ENCODE data around the gene FAM3D.
"Not testable (repeated sequence)": the region's sequence is repeated elsewhere in the genome, so short reads cannot be mapped to it uniquely, and the experiment has no call there.

FAM3D gene, protein sequence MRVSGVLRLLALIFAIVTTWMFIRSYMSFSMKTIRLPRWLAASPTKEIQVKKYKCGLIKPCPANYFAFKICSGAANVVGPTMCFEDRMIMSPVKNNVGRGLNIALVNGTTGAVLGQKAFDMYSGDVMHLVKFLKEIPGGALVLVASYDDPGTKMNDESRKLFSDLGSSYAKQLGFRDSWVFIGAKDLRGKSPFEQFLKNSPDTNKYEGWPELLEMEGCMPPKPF

DNA sequence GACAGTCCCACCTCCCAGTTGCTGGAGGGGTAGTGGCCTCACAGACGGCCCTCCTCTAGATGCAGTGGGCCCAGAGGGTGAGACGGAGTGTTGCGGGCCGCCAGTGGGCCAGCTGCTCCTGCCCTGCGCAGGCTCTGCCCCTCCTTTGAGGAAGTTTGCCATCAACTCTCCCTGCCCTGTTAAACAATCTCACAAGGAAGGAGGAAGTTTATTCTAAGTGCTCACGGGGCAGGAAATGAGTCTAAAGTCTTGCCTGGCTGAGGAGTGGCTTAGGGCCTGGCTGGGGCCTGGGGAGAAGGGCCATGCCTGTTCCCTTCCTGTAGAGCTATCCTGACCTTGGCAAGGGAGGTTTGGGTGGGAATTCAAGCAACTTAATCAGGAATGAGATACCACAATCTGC is at the start of gene FAM3D:
Gene FAM3D (minus strand): TSS at position 92 of the 400 bp plus-strand sequence. CDS start 11,211 bp downstream, outside the sequence.
- DNase-seq = no peak

DNA sequence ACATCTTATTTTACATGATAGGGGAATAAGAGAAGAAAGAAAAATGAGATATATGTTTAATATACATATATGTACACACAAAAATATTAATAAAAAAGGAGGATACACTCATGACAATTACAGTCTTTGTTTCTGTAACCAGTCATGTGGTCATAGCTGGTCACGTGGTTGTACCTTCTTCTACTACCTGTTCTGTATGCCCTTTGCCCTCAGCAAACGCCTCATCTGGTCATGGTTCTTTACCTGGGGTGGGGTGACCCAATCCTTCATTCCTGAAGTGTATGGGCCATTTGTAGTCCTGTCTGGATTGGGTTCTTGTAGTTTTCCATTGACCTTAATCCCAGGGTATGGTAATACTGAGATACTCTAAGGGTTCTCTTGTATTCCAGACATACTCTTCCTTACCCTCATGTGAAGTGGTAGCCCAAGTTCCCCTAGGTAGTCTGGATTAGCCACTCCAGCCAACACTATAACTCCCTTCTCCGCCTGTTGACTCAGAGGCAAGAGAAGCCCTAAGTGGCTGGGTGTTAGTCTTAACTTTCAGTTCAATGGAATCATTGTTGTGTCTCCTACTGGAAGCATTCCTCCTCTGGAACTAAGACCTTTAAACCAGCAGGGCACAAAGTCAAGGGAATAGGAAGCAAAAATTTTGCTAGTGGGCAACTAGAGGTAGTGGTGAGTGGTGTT is 47.3 kb upstream of the FAM3D start:
- no peak for DNase-seq

DNA sequence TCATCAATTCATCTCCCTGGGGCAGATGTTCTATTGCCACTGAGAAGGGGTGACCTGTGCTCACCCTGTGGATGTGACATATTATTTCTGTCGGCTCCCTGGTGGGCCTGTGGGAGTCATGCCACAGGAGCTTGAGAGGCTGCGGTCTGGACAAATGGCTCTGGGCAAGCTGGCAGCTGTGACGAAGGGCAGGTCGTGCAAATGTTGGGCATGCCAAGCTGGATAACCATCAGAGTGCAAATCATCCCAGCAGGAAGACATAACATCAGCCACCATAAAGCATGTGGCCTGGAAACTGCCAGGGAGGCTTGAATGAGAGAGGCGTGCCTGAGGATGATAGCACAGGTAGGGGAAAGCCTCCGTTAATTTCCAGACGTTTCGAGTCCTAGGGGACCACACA is 45.3 kb upstream of the FAM3D start:
- DNase-seq = no peak

DNA sequence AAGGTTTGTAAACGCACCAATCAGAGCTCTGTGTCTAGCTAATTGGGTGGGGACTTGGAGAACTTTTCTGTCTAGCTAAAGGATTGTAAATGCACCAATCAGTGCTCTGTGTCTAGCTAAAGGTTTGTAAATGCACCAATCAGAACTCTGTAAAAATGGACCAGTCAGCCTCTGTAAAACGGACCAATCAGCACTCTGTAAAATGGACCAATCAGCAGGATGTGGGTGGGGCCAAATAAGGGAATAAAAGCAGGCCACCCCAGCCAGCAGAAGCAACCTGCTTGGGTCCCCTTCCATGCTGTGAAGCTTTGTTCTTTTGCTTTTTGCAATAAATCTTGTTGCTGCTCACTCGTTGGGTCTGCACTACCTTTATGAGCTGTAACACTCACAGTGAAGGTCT is 42.4 kb upstream of the FAM3D start:
- not testable (repeated sequence) for DNase-seq

DNA sequence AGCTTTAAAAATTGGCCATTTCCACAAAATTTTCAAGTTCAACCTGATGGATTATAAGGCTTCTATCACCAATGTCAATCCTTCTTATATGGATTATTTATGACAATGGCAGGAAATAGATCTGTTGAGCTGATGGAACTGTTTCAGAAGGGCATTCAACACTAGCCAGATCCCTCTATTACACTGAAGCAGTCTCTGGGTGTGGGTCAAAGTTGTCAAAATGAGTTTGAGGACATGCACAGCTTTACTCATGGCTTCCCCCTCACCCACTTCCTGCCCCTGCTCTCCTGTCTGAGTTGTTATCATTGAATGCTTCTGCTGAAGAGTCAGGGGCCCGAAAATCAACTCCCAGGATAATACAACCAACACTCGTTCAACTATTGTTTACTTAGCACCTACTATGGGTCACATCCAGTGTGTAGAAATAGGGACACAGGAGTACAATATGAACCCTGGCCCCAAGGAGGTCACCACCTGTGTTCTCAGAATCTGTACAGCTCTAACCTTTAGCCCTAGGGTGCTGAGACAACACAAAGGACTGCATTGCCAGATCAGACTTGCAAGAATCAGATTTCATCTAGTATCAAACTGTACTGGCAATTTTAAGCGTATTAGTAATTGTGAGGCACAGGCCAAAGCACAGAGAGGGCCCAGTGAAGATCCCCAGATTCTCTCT is 41.7 kb upstream of the FAM3D start:
- DNase-seq = no peak

DNA sequence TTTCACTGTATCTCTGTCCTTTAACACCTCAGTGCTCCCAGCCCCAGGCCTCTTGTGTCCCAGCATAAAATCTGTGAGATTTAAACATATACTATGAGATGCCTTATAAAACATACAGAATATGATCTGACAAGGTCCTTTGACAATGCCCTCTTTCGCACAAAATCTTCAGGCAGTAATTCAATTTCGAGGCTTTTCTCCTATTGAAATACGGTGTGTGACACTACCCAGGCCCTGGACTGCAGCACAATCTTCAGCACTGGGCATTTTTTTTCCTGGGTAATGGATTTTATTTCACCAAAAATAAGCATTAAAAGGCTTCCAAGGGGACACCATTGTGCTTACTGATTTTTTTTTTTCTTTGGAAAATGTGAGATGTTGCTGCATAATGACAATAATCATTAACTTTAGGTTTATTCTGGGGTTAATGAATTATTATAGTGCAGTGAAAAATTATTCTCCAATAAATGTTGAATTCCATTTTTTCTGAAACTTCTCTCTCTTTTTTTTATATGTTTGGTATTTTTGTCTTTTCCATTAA is 40.9 kb upstream of the FAM3D start:
- no peak for DNase-seq

DNA sequence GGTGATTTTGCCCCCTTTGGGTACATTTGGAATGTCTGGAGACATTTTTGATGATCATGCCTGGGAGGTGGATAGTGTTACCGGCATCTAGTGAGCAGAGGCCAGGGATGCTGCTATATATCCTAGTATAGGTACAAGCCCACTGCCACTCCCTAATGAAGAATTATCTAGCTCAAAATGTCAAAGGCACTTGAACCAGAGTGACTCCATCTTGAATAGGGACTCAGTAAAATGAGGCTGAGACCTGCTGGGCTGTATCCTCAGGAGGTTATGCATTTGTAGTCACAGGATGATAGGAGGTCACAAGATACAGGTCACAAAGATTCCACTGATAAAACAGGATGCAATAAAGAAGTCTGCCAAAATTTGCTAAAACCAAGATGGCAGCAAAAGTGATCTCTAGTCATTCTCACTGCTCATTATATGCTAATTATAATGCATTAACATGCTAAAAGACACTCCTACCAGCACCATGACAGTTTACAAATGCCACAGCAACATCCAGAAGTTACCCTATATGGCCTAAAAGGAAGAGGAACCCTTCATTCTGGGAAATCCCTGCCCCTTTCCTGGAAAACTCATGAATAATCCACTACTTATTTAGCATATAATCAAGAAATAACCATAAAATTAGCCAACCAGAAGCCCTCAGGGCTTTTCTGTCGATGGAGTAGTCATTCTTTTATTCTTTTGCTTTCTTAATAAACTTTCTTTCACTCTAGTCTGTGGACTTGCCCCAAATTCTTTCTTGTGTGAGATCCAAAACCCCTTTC is 40.0 kb upstream of the FAM3D start:
- no peak for DNase-seq

DNA sequence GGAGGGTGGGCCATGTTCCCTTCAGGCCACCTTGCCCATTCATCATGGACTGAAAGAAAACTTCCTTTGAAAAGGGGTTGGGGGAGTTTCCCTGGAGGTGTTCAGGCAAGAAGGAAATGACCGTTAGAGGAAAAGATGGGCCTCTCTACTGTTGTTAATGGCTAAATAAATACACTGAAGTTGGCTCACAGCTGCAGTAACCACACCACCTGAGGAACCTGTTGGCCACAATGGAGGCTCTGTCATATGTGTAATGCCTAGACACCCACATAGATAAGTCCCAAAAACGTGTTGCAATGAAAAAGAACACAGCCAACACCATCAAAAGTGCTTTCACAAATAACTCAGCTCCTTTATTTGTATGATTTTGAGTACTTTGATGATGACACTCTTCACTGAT is 38.2 kb upstream of the FAM3D start:
- DNase-seq = no peak

DNA sequence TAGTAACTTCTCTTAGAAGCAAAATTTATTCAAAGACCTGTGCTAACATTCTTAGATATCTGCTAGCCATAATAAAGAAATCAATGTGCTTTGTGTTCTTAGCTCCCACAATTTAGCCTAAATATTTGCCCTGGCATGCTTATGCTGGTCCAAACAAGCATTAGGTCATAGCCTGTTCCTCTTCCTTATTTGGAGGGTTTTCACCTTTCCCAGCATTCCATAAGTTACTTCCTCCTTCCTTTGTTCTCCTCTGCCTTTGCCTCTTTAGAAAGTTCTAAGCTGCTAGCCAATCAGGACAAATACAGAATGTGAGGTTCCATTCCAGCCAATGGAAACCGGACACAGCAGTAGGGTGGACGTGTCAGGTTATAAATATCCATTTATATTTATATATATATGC is 37.7 kb upstream of the FAM3D start:
- DNase-seq = not testable (repeated sequence)

DNA sequence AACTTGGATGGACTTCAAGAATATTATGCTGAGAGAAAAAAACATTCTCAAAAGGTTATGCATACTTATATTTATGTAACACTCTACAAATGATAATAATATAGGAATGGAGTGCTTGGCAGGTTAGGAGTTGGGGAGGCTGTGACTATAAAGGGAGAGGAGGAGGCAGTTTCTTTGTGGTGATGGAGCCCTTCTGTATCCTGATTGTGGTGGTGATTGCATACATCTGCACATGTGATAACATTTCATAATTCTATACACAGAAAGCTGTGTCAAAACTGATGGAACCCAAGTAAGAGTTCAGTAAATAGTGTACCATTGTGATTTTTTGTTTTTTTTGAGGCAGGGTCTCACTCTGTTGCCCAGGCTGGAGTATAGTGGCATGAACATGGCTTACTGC is 31.7 kb upstream of the FAM3D start:
- DNase-seq = no peak

DNA sequence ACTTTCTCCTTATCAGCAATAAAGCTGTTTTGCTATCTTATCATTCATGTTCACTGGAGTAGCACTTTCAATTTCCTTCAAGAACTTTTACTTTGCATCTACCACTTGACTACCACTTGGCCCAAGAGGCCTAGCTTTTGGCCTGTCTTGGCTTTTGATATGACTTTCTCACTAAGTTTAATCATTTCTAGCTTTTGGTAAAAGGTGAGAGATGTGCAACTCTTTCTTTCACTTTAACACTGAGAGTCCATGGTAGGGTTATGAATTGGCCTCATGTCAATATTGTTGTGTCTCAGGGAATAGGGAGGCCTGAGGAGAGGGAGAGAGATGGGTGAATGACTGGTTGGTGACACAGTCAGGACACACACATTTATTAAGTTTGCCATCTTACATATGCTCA is 31.0 kb upstream of the FAM3D start:
- no peak for DNase-seq

DNA sequence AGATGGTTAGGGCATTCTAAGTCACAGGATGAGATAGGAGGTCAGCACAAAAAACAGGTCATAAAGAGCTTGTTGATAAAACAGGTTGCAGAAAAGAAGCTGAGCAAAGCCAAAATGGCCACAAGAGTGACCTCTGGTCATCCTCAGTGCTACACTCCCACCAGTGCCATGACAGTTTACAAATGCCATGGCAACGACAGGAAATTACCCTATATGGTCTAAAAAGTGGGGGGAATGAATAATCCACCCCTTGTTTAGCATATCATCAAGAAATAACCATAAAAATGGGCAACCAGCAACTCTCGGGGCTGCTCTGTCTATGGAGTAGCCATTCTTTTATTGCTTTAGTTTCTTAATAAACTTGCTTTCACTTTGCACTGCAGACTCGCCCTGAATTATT is 30.2 kb upstream of the FAM3D start:
- DNase-seq = not testable (repeated sequence)

DNA sequence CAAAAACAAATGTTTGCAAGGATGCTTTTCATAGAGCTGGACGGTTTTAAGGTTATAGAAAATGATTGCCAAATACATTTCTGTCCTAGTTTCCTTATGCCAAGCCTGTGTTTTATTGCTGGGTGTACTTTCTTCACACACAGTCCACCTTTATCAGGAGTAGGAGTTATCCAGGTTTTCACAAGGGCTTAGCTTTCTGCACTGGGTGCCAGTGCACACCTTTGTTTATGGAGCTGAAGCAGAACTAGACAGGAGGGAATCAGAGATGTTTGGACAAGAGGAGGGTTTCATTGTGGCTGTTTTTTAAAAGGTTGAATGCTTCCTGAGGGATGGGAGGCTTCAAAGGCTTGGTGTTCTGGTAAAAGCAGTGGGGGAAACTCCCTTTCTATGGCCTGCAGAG is 29.5 kb upstream of the FAM3D start:
- DNase-seq = no peak

DNA sequence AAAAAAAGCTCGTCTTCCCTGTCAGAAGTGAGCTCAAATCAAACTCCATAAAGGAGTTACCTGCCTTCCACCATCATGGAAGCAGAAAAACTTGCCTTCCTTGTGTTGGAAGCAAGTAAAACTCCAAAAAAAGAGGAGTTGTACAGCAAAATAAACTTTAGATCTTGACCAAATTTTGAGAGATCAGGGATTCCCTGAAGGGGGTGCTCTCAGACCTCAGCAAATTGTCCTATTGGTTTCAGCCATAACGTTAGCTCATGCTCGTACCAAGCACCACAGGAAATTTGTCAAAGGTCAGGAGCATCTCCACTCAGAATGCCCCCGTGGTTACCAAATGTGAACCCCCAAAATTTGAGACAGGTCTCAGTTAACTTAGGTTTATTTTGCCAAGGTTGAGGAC is 28.7 kb upstream of the FAM3D start:
- DNase-seq = not testable (repeated sequence)

DNA sequence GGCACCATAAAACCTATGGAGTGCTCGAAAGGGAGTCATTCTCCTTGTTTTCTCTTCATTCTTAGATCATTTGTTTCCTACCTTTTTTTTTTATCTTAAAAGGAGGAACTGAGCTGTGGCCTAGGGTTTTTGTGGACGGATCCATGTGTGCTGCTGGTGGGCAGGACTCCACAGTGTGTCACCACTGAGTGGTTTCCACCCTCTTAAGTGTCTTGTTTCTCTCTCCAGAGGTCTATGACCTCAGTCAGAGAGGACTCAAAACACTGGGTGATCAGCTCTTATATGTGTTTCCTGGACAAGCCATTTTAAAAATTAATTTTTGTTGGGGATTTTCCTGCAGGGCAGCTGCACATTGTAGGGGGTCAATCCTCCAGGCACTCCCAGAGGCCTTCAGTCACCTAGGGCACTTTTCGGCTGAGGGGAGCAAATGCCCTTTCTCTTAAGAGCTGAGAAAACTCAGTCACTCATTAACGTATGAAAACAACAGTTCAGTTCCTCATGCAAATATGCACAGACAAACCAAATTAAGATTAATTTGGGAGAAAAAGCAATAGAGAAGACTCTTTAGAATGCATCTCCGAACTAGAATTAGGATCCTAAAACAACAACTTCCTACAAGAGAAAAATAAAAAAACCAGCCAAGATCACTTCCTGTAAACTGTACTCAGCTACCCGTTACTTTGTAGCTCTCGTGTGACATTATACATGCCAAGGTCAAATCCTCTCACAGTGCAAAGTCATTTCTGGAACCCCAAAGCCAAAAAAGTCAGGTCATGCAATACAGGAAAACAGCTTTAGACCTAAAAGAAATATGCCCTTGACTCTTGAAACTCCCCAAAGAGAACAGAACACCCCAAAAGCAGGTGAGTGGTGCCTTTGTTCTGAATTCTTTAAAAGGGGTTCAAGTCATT is 27.6 kb upstream of the FAM3D start:
- peak; percentile 19 for DNase-seq

DNA sequence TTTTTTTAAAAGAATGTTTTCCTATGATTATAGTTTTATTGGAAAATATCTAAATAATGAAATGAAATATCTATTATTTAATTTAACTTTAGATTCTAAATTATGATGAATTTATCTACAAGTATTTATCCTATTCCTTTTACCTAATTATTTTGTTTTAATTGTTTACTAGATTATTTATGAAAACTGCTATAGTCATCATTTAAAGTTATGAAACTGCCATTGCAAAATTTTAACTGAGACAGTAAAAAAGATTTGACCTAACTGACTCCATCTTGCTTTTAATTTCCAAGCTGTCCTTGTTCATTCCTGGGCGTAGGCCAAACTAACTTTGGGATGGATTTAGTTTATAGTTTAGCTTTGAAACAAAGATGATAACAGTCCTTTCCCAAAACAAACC is 25.9 kb upstream of the FAM3D start:
- DNase-seq = no peak

DNA sequence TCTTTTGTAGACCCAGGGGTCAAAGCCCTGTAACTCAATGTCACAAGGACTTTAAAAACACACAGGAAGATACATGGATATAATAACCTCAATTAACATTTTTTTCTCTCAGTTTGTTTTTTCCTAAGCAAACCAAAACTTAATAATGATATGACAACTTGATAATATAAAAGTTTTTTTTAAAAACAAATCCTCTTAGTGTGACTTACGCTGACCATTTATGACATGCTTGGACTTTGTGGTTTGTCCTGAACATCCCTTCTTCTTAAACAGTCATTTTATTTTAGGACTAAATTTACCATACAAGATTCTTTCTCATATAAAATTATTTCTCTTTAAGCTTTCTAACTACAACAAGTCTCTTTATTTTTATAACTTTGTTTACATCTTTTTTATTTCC is 25.4 kb upstream of the FAM3D start:
- peak; percentile 50 for DNase-seq

DNA sequence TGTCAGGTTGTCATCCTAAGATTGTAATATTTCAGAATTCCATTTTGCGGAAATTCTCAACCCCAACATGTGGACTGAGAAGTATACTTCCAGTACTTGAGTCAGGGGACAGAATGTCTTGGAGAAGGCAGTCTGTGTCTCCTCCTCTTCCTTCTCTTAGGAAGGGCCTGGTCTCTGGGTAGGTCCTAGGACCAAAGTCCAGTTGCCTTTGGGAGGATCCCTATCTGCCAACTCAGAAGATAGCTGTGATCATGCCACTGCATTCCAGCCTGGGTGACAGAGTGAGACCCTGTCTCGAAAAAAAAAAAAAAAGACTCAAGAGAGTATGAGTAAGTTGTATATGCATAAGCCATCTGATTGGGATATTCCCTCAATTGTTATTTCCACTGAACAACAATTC is 23.9 kb upstream of the FAM3D start:
- DNase-seq = no peak

DNA sequence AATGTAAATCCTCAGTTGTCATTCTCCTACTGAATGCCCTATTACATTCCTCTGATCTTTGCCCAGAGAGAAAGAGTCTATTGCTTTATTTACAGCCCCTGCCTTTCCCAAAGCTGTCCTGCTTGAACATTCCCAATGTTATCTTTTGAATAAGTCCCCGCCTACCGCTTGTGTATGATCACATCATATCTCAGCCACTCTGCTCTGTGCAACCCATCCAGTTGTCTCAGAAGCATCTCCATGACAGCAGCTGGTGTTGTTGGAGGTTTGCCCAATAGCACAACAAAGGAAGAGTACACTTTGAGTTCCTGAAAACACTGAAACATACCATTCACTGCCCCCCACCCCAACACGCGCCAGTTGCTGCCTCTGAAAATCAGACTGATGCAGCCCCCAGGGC is 22.0 kb upstream of the FAM3D start:
- DNase-seq = no peak

DNA sequence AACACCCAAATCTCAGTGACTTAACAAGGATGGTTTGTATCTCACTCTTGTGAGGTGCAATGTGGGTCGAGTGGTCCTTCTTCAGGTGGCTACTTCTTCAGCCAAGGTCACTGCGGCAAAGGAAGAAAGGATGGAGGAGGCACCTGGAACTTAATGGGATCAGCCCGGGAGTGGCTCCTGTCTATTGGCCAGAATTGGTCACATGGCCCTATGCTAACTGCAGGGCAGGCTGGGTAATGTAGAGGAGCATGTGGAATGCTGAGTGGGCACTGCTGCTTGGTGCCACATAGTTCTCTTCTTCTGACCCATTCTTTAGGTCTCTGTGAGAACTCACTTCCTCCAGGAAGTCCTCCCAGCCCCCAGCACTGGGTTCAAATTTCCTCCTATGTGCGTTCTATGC is 20.3 kb upstream of the FAM3D start:
- DNase-seq = no peak

DNA sequence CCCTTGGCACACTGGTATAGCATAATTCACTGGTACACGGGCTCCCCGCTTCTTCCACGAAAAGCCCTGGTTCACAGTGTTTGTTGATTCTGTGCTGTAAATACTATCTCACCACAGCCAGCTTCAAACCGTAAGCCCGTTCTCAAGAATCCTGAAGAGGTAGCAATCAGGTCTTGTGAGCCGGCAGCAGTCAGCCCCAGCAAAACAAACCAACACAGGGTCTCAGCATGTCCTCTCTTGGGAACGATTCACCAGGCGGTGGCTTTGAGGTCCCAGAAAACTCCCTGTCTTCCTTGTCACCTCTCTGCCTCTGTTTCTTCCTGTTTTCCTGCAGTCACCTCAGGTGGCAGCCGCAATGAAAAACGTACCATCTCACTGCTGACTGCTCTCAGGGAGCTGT is 19.1 kb upstream of the FAM3D start:
- no peak for DNase-seq

DNA sequence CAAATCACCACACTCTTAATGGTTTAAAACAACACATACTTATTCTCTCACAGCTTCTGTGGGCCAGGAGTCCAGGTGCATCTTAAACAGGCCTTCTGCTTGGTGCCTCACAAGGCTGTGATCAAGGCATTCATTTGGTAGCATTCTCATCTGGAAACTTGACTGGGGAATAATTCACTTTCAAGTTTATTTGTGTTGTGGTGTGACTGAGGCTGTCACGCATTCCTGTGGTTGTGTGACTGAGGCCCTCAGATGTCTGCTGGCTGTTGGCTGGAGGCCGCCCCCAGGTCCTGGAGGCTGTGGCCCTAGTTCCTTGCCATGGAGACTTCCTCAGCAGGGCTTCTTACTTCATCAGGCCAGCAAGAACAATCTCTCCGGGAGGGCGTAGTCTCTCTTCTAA is 16.9 kb upstream of the FAM3D start:
- no peak for DNase-seq

Data from OCI-M1 (cell line).